D721Med (cell line): Measurements from ENCODE around the gene IRS2.

Source experiments
- DNase-seq: peaks from one replicate; pipeline ENCODE4 v3.0.0; 2011; ENCODE audit warnings: low spot score; ENCODE audit not compliant: insufficient read length
- FAIRE-seq: peaks from 2 replicates; lab custom pipeline; 2011; peaks lifted over from hg19 to GRCh38; lab: Jason Lieb, UNC
- TF ChIP-seq, protein P1 (sequence below): IDR thresholded peaks from 2 replicates; pipeline ENCODE4 v1.5.1; 2012; ENCODE audit warnings: mild to moderate bottlenecking, control low read depth; ENCODE audit not compliant: insufficient read depth; ENCODE audit errors: missing control alignments

The IRS2 gene

DNA sequence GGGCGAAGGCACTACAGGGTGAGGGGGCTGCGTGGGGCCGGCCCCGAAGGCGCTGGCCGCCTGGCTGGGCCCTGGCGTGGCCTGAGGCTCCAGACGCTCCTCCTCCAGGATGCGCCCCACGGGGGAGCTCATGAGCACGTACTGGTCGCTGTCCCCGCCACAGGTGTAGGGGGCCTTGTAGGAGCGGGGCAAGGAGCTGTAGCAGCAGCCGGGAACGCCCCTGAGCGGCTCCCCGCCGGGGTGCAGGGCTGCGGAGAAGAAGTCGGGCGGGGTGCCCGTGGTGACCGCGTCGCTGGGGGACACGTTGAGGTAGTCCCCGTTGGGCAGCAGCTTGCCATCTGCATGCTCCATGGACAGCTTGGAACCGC lies 3.0 kb downstream of the IRS2 start:
- DNase-seq (no peak), FAIRE-seq (no peak)
- TF ChIP-seq, protein P1, sequence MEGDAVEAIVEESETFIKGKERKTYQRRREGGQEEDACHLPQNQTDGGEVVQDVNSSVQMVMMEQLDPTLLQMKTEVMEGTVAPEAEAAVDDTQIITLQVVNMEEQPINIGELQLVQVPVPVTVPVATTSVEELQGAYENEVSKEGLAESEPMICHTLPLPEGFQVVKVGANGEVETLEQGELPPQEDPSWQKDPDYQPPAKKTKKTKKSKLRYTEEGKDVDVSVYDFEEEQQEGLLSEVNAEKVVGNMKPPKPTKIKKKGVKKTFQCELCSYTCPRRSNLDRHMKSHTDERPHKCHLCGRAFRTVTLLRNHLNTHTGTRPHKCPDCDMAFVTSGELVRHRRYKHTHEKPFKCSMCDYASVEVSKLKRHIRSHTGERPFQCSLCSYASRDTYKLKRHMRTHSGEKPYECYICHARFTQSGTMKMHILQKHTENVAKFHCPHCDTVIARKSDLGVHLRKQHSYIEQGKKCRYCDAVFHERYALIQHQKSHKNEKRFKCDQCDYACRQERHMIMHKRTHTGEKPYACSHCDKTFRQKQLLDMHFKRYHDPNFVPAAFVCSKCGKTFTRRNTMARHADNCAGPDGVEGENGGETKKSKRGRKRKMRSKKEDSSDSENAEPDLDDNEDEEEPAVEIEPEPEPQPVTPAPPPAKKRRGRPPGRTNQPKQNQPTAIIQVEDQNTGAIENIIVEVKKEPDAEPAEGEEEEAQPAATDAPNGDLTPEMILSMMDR: no peak

DNA sequence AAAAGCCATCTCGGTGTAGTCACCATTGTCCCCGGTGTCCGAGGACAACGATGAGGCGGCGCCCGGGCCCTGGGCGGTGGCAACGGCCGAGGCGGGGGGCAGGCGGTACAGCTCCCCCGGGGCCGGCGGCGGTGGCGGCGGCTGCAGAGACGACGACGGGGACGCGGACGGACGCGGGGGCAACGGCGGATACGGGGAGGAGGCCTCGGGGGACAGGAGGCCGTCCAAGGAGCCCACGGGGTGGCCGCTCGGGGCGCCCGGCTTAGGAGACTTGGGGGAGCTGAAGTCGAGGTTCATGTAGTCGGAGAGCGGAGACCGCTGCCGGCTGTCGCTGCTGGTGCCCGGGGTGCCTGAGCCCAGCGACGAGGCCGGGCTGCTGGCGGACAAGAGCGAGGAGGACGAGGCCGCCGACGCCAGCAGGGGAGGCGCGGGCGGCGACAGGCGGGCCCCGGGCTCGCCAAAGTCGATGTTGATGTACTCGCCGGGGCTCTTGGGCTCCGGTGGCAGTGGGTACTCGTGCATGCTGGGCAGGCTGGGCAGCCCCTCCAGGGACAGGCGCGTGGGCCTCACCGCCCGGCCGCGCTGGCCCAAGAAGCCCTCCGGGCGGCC lies 3.5 kb downstream of the IRS2 start:
- DNase-seq (no peak), FAIRE-seq (no peak)
- TF ChIP-seq, protein P1: no peak

DNA sequence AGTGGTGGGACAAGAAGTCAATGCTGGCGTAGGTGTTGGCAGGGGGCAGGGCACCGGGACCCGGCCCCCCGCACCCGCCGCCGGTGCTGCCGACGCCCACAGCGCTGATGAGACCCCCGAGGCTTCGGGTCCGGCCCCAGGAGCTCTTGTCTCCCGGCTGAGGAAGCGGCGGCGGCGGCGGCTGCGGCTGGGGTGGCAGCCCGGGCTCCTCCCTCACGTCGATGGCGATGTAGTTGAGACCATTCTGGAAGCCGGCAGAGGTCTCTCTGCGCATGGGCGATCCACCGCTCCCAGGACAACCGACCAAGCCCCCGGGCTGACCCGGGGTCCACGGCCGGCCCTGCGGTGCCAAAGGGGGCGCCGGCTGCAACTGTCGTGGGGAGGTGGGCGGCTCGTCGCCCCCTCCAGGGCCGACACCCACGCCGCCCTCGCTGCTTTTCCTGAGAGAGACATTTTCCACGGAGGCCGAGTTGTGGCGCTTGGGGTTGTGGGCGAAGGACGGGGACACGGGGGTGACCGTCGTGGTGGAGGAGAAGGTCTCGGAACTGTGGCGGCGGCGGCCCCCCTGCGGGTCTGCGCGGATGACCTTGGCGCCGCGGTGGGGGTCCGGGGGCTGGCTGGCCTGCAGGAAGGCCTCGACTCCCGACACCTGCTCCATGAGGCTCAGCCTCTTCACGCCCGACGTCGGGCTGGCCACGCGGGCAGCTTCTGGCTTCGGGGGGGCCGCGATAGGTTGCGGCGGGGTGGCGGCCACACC lies 4.1 kb downstream of the IRS2 start:
- DNase-seq (no peak), FAIRE-seq (no peak)
- TF ChIP-seq, protein P1: no peak

DNA sequence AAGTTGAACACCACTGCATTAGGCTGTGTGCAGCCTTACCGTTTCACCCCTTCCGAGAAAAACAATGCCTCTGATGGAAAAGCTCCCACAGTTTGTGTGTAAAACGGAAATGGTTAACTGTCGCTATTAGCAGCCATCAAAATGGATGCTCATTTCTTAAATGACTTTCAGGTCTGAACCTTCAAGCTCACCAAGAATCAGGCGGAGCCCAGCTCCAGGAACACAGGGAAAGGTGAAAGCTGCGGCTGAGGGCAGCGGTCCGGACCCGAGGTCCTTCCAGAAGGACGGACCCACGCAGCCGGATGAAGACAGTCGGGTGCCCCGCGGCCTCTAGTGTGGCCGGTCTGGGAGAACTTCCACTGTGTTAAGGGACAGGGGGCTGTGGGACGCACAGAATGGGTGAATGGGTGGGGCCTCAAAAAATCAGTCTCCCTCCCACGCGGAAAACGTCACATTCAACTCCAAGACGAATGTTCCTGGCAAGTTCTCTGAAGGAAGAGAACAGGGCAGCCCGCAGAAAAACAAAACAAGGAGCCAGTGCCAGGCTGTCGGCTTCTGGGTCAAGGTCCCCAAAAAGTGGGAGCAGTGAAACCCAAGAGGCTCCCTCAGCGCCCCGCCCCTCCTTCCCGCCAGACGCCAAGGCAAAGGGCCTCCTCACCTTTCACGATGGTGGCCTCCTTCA lies 4.9 kb downstream of the IRS2 start:
- DNase-seq (no peak), FAIRE-seq (no peak)
- TF ChIP-seq, protein P1: no peak

DNA sequence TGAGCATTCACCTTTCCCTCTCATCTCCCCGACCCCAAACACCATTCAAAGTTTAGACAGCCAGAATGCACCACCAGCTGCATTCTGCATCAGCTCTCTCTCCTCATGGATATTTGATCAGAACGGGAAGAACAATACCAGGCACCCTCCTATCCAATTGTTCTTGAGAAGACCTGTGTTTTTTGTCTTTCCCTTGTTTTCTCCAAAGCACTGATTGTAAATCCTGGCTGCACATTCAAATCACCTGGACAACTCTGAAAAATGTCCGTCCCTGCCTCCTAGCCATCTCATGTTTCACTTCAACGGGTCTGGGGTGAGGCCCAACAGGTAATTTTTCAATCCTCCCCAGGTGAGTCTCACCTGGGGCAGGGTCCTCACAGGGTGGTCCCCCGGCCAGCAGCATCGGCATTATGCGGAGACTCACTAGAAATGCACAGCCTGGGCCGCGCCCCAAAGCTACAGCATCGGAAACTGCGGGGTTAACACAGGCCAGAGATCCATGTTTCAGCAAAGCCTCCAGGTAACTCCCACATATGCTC lies 5.5 kb downstream of the IRS2 start:
- FAIRE-seq (no peak), DNase-seq (no peak)
- TF ChIP-seq, protein P1: no peak

DNA sequence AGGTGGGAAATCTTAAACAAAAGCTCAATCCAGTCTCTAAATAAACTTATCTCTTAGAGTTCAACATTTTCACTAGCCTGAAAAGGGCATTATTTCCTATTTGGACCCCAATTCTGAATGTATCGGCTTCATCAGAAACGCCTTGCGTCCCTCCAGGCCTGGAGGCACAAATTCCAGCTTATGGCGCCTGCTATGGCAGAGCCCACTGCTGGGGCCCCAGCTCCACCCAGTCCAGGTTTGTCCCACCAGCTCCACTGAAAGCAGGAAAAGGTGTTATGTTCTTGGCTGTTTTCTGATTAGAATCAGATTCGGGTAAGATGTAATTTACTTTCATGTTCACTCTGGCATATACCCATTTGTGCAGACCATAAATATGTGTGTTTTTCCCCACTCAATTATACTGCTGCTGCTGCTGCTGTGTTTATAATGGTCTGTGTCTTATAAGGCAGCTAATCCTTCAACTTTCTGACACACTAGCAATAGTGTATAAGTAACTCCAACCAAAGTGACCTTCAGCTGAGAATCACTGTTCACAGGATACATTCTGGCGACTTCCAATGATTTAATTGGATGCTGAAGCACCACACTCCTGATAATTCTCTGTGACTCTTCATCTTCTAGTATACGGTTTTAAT lies 6.4 kb downstream of the IRS2 start:
- TF ChIP-seq, protein P1: no peak
- no peak for DNase-seq
- no peak for FAIRE-seq
